NCI-H446 (cell line): ENCODE measurements around the gene PRR9.

ENCODE experiments used
- DNase-seq, 2 experiments: peaks; one replicate each; lab custom pipeline; 2025; lab: John Stamatoyannopoulos, UW

Gene PRR9

DNA sequence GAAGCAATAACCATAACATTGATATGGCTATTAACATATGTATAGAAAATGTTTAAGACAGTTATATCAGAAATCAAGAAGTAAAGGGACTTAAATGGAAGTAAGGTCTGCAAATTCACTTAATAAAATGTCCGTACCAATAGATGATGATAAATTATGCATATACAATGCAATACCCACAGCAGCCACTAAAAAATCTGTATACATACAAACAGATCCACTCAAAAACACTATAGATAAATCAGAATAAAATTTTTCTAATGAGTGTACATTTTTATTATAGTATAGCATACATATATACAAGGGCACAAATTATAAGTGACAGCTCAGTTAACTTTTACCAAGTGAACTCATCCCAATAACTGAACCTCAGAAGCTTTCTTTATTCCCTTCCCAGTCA lies 48.1 kb downstream of the PRR9 start:
- no peak for DNase-seq
